ENCODE measurements around the gene PHRF1. TPM values are rescaled to one million over a fixed set of nuclear protein-coding genes. Genes with fewer than 3 reads are reported as not detected.

The PHRF1 gene
- total and polyA plus RNA-seq, 2 of the 4 experiments (the other 2 are of a cell fraction) = 10.9 to 17.5 TPM

DNA sequence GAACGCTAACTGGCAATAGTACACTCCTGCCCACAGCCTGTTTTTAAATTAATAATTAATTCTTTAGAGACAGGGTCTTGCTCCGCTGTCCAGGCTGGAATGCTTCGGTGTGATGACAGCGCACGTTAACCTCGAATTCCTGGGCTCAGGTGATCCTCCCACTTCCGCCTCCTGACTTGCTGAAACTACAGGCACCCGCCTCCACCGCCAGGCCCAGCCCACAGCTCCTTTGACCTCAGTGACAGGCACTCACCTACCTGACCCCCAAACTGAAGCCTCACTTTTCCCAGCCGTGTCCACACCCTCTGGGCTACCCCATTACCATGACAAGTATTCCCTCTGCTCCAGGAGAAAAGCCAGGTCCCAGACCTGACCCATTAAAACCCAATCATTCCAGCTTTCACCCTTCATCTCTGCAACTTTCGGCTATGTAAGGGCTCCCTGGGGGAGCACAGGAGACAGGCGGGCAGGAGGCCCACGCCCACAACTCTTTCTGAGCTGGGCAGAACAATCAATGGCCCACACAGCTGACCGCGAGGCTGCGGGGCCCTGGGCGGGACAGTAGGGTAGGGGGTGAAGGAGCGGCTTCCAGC is 16.5 kb upstream of the PHRF1 start:
- no peaks in the 10 kb centered on the region for H3K9me3 ChIP-seq (ENCODE audit: control insufficient read depth, insufficient read depth, low read length)
- peaks cover 9 to 15% of the 10 kb centered on the region in 2 experiments; a peak in 3 of 4 replicates for H3K79me1 ChIP-seq (ENCODE audit: low read depth in 1 of 2, low read length in 2 of 2)
- peak overlapping the region; percentile 70 for H3K4me2 ChIP-seq (ENCODE audit: low read depth, low read length)
- peak overlapping the region; percentile 21; the same call in 1 of the 2 replicates for H4K91ac ChIP-seq (ENCODE audit: insufficient read depth, low read depth, low read length)
- H3K9ac ChIP-seq (ENCODE audit: low read depth, low read length) = 0 out of 2 replicates have a peak overlapping the region, but pooled peaks have one; percentile 17
- H2BK20ac ChIP-seq (ENCODE audit: low read depth, low read length) = no peak overlapping the region
- peaks cover 12% of the 10 kb centered on the region for H3K4me1 ChIP-seq (ENCODE audit: control insufficient read depth, insufficient read depth, low read length)
- H3K4ac ChIP-seq (ENCODE audit: low read depth, low read length) = peak overlapping the region; percentile 78; the same call in 1 of the 2 replicates
- peak overlapping the region; percentile 64 for H3K4me3 ChIP-seq (ENCODE audit: insufficient read depth, low read depth, low read length)
- BruUV-seq (replicated peaks) = no TSS peak
- CTCF ChIA-PET = no interaction called here
- peak overlapping the region; percentile 92 for H2AFZ ChIP-seq (replicated peaks; ENCODE audit: low read length, poor library complexity)
- H2BK5ac ChIP-seq (ENCODE audit: low read depth, low read length, poor library complexity, severe bottlenecking) = no peak overlapping the region
- peak overlapping the region; percentile 80 for H2AK9ac ChIP-seq (replicated peaks; ENCODE audit: low read depth, low read length, poor library complexity)
- no peak for ATAC-seq (ENCODE audit: low read depth)
- no peaks in the 10 kb centered on the region for H3K36me3 ChIP-seq (ENCODE audit: control insufficient read depth, insufficient read depth, low read length)
- dilution Hi-C loops (cut with HindIII; ENCODE audit: low sequenced_read_pairs, unreplicated experiment) = no loop called here
- H3K56ac ChIP-seq (ENCODE audit: extremely low read depth, insufficient read depth, low read length) = no peak overlapping the region
- intact Hi-C loops (cut with micrococcal nuclease) = loop anchor here (10.0 kb wide), 1 partner anchor 165 kb away; no protein-coding TSS in a partner anchor
- POLR2A ChIA-PET (ENCODE audit: unreplicated experiment) = no interaction called here
- no peak overlapping the region for H3K23ac ChIP-seq (ENCODE audit: low read depth, low read length)
- DNase-seq = no peak
- H3K27ac ChIP-seq (ENCODE audit: insufficient read depth, low read length) = no peak overlapping the region; the same call in 1 of the 2 replicates
- in situ Hi-C loops (cut with MboI; ENCODE audit: low sequenced_read_pairs) = no loop called here
- H2AK5ac ChIP-seq (ENCODE audit: low read depth, low read length) = peak overlapping the region; percentile 64
- WGBS, 2 experiments (ENCODE audit: extremely low coverage in 2 of 2, insufficient read length in 1 of 2) = 83% methylated on average over 12 of the region's 18 CpGs; no CpG with 5 or more reads in 1 of the 2 experiments
- H2BK120ac ChIP-seq (ENCODE audit: low read depth, low read length) = no peak overlapping the region
- peaks cover 12% of the 10 kb centered on the region for H4K20me1 ChIP-seq (ENCODE audit: insufficient read depth, low read length)
- H3K14ac ChIP-seq (replicated peaks; ENCODE audit: low read depth, low read length) = peak overlapping the region; percentile 52; the same call in 1 of the 2 replicates
- H3K18ac ChIP-seq (ENCODE audit: low read depth, low read length) = no peak overlapping the region
- peaks cover 5% of the 10 kb centered on the region; the same call in 1 of the 2 replicates for H3K9me1 ChIP-seq (ENCODE audit: insufficient read depth, low read length)
- no peak overlapping the region for H2BK15ac ChIP-seq (ENCODE audit: low read depth, low read length)
- peaks cover 40% of the 10 kb centered on the region for H3K27me3 ChIP-seq (ENCODE audit: control insufficient read depth, insufficient read depth, low read length)
- H4K8ac ChIP-seq (ENCODE audit: low read depth in 2 of 2, low read length in 2 of 2) = peak overlapping the region; percentile 64 to 83; a peak in 3 of 4 replicates
- H4K5ac ChIP-seq (ENCODE audit: low read depth, low read length) = peak overlapping the region; percentile 49; the same call in 1 of the 2 replicates
- TF ChIP-seq NFE2L2 (IDR thresholded peaks at IDR 0.05; ENCODE audit: low read depth, low read length) = no peak
- no peak for TF ChIP-seq BHLHE40 (IDR thresholded peaks at IDR 0.05; ENCODE audit: low read depth, low read length)
- no peak for TF ChIP-seq POLR2A (IDR thresholded peaks at IDR 0.05; ENCODE audit: low read depth, low read length)
- no peak for TF ChIP-seq RCOR1 (IDR thresholded peaks at IDR 0.05; ENCODE audit: insufficient replicate concordance, low read length)
- no peak for TF ChIP-seq MAFK (IDR thresholded peaks at IDR 0.05; ENCODE audit: low read depth, low read length)
- TF ChIP-seq, protein P1, sequence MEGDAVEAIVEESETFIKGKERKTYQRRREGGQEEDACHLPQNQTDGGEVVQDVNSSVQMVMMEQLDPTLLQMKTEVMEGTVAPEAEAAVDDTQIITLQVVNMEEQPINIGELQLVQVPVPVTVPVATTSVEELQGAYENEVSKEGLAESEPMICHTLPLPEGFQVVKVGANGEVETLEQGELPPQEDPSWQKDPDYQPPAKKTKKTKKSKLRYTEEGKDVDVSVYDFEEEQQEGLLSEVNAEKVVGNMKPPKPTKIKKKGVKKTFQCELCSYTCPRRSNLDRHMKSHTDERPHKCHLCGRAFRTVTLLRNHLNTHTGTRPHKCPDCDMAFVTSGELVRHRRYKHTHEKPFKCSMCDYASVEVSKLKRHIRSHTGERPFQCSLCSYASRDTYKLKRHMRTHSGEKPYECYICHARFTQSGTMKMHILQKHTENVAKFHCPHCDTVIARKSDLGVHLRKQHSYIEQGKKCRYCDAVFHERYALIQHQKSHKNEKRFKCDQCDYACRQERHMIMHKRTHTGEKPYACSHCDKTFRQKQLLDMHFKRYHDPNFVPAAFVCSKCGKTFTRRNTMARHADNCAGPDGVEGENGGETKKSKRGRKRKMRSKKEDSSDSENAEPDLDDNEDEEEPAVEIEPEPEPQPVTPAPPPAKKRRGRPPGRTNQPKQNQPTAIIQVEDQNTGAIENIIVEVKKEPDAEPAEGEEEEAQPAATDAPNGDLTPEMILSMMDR (conservative IDR thresholded peaks at IDR 0.05; ENCODE audit: low read depth, low read length) = no peak
- TF ChIP-seq, protein P2, sequence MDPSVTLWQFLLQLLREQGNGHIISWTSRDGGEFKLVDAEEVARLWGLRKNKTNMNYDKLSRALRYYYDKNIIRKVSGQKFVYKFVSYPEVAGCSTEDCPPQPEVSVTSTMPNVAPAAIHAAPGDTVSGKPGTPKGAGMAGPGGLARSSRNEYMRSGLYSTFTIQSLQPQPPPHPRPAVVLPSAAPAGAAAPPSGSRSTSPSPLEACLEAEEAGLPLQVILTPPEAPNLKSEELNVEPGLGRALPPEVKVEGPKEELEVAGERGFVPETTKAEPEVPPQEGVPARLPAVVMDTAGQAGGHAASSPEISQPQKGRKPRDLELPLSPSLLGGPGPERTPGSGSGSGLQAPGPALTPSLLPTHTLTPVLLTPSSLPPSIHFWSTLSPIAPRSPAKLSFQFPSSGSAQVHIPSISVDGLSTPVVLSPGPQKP (IDR thresholded peaks at IDR 0.05; ENCODE audit: borderline replicate concordance, low read depth, low read length) = no peak
- TF ChIP-seq SMC3 (IDR thresholded peaks at IDR 0.05; ENCODE audit: low read depth, low read length) = no peak
- no peak for TF ChIP-seq MAZ (IDR thresholded peaks at IDR 0.05; ENCODE audit: borderline replicate concordance, low read depth, low read length)
- no peak for TF ChIP-seq MXI1 (IDR thresholded peaks at IDR 0.05; ENCODE audit: borderline replicate concordance, low read depth, low read length)
- no peak for TF ChIP-seq RFX5 (IDR thresholded peaks at IDR 0.05; ENCODE audit: low read depth, low read length)
- TF ChIP-seq FOS (IDR thresholded peaks at IDR 0.05; ENCODE audit: low read depth, low read length) = no peak
- TF ChIP-seq RAD21 (IDR thresholded peaks at IDR 0.05; ENCODE audit: low read length) = no peak
- TF ChIP-seq, protein P3, sequence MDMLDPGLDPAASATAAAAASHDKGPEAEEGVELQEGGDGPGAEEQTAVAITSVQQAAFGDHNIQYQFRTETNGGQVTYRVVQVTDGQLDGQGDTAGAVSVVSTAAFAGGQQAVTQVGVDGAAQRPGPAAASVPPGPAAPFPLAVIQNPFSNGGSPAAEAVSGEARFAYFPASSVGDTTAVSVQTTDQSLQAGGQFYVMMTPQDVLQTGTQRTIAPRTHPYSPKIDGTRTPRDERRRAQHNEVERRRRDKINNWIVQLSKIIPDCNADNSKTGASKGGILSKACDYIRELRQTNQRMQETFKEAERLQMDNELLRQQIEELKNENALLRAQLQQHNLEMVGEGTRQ (IDR thresholded peaks at IDR 0.05; ENCODE audit: low read depth, low read length) = no peak
- no peak for TF ChIP-seq CHD1 (IDR thresholded peaks at IDR 0.05; ENCODE audit: low read depth, low read length)

Data from IMR-90 (cell line).